Muscle of back (tissue), 11 donors: ENCODE data around the gene PTPRU. TPM values are rescaled to one million over a fixed set of nuclear protein-coding genes. Genes with fewer than 3 reads are reported as not detected.
A peak's percentile ranks its signal among the peaks of the same experiment; 100 is the strongest.

ENCODE experiments used
- DNase-seq, 3 donors: peaks; one replicate each; pipeline versions ENCODE4 v3.0.0 to v3.0.0-alpha.2; 2013
- polyA plus RNA-seq, 10 donors: library from polyadenylated mRNA; unstranded; fragments of 120-200 nt; gene quantifications; one replicate each; pipeline ENCODE4 v1.2.1, GENCODE V29; 2013; ENCODE audit not compliant: insufficient read length in 10 of 10

The PTPRU gene
- polyA plus RNA-seq, 10 donors = 8.9 to 15.9 (median 13.2) TPM

GRCh38 chr1:29331729-29332128 lies 95.4 kb downstream of the PTPRU start:
- peak in 1 of 3 donors; percentile 26 for DNase-seq

- DNase-seq = peak in 2 of 3 donors; percentile 19 to 42
Measured at GRCh38 chr1:29332204-29332603, 95.9 kb downstream of the PTPRU start.

GRCh38 chr1:29333008-29333407 lies 96.7 kb downstream of the PTPRU start:
- no peak for DNase-seq

- no peak for DNase-seq
Measured at GRCh38 chr1:29335573-29335972, 99.3 kb downstream of the PTPRU start.

GRCh38 chr1:29338908-29339575 lies 102.7 kb downstream of the PTPRU start:
- DNase-seq = no peak

- no peak for DNase-seq
Measured at GRCh38 chr1:29341936-29342335, 105.6 kb downstream of the PTPRU start.

GRCh38 chr1:29342351-29342750 lies 106.0 kb downstream of the PTPRU start:
- DNase-seq = no peak

GRCh38 chr1:29342983-29343382 lies 106.7 kb downstream of the PTPRU start:
- no peak for DNase-seq

GRCh38 chr1:29343476-29343875 lies 107.2 kb downstream of the PTPRU start:
- DNase-seq = no peak

- no peak for DNase-seq
Measured at GRCh38 chr1:29343908-29344307, 107.6 kb downstream of the PTPRU start.

GRCh38 chr1:29344336-29344735 lies 108.0 kb downstream of the PTPRU start:
- peak in 1 of 3 donors; percentile 28 for DNase-seq

- DNase-seq = no peak
Measured at GRCh38 chr1:29346576-29346975, 110.3 kb downstream of the PTPRU start.

- no peak for DNase-seq
Measured at GRCh38 chr1:29349871-29350491, 113.7 kb downstream of the PTPRU start.

- no peak for DNase-seq
Measured at GRCh38 chr1:29352719-29353420, 116.5 kb downstream of the PTPRU start.

- DNase-seq = no peak
Measured at GRCh38 chr1:29354511-29355098, 118.3 kb downstream of the PTPRU start.

- no peak for DNase-seq
Measured at GRCh38 chr1:29355375-29355774, 119.1 kb downstream of the PTPRU start.

GRCh38 chr1:29356663-29357062 lies 120.3 kb downstream of the PTPRU start:
- no peak for DNase-seq

- no peak for DNase-seq
Measured at GRCh38 chr1:29357452-29357851, 121.1 kb downstream of the PTPRU start.

- no peak for DNase-seq
Measured at GRCh38 chr1:29358183-29358582, 121.9 kb downstream of the PTPRU start.

- DNase-seq = no peak
Measured at GRCh38 chr1:29360768-29361167, 124.4 kb downstream of the PTPRU start.

GRCh38 chr1:29361686-29362085 lies 125.4 kb downstream of the PTPRU start:
- no peak for DNase-seq

- DNase-seq = no peak
Measured at GRCh38 chr1:29362116-29362515, 125.8 kb downstream of the PTPRU start.

GRCh38 chr1:29362764-29363163 lies 126.4 kb downstream of the PTPRU start:
- DNase-seq = no peak
